Activated CD4-positive, alpha-beta T cell treated with anti-CD3 and anti-CD28 coated beads, Interleukin-2, amount 50 U/mL, for 48 hours (primary cell): ENCODE data around the gene SLC25A24.

Experiments
- DNase-seq, 2 experiments: peaks; one replicate each; pipeline ENCODE4 v3.0.0-alpha.2; 2020

Gene SLC25A24

DNA sequence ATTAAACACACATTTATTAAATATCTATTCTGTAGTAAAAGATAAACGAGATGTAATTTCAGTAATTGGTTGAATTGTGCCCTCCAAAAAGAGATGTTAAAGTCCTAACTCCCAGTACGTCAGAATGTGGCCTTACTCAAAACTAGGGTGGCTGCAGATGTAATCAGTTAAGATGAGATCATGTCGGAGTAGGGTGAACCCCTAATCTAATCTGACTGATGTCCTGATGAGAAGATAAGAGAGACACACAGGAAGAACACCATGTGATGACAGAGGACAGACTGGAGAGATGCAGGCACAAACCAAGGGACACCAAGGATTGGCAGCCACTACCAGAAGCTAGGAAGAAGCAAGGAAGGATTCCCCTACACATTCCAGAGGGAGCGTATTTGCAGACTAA lies 104.1 kb downstream of the SLC25A24 start:
- no peak for DNase-seq

DNA sequence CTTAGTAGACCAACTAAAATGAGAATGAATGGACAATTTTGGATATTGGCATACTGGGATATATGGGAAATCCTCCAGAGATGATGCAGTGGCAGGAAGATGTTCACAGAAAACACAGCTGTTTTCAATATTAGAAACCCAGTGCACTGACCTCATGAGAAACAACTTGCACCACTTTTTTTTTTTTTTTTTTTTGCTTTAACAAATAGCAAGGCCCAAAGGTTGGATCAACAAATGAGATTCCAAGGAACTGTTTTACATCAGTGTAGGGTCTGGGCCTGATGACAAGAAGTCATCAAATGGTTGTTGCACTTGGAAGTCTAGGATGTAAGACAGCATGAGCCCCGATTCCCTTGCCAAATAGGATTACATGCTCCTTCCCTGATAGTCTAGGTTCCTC lies 110.7 kb downstream of the SLC25A24 start:
- no peak for DNase-seq

DNA sequence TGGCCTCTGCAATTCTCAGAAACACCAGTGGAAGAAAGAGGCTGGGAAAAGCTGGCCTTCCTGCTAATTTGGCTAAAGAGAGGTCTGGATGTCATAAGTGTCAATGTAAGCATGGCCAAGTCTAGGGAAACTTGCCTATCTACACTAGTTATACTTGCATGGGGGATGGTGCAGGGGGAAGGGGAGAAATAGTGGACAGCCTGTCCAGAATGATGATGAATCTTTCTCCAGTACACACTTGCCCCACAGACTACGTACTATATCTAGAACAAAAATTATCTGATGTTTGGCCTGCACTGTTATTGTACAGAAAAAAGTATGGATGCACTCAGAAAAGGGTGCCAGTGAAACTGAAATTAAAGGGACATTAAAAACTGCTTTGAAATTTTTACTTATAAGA lies 114.5 kb downstream of the SLC25A24 start:
- DNase-seq, result no peak

DNA sequence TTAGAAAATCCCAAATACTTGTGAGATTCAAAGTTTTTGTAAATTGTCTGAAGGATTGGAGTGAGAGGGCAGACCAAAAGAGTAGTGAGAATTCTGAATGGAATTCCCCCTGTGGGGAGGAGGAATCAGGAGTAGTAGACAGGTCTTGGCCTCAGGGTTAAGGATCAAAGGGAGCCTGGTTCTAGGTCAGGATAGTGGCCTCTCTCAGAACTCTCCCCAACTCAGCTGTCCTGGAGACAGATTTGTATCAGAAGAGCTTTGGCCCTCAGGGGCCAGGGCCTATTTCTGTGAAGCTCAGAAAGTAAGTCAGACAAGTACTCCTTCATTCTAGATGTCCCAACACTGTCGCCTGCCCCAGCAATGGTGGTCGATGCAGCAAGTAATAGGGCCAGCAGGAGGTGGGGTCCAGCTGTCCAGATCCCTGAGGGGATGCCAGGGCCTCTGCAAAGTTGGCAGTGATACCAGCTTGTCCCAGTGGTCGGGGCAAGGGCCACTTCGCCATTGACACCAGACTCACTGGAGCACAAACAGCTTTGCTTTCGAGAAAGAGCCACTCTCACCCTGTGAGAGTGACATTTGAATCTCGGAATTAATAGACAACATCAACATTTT lies 115.2 kb downstream of the SLC25A24 start:
- DNase-seq, result no peak
